ENCODE results near the gene PHEX.

Gene PHEX

DNA sequence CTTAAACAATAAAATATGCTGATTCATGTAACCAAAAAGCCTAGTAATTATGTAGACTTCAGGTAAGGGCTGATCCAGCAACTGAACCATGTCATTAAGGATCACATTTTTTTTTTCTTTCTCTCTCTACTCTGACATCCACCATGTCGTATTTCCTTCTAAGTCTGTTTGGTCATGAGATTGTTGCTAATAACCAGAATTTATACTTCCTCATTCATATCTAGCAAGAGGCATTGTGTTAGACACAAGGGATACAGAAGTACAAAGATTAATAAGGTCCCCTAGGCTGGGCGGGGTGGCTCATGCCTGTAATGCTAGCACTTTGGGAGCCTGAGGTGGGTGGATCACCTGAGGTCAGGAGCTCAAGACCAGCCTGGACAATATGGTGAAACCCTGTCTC lies 24.1 kb downstream of the PHEX start:
- TF ChIP-seq POLR2A (IDR thresholded peaks at IDR 0.05; ENCODE audit: extremely low read depth, insufficient read length), result no peak
- TF ChIP-seq, protein P1, sequence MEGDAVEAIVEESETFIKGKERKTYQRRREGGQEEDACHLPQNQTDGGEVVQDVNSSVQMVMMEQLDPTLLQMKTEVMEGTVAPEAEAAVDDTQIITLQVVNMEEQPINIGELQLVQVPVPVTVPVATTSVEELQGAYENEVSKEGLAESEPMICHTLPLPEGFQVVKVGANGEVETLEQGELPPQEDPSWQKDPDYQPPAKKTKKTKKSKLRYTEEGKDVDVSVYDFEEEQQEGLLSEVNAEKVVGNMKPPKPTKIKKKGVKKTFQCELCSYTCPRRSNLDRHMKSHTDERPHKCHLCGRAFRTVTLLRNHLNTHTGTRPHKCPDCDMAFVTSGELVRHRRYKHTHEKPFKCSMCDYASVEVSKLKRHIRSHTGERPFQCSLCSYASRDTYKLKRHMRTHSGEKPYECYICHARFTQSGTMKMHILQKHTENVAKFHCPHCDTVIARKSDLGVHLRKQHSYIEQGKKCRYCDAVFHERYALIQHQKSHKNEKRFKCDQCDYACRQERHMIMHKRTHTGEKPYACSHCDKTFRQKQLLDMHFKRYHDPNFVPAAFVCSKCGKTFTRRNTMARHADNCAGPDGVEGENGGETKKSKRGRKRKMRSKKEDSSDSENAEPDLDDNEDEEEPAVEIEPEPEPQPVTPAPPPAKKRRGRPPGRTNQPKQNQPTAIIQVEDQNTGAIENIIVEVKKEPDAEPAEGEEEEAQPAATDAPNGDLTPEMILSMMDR (IDR thresholded peaks at IDR 0.05; ENCODE audit: low read depth, low read length), result no peak
- no peak for TF ChIP-seq MYC (IDR thresholded peaks at IDR 0.05; ENCODE audit: low read depth, low read length)
- TF ChIP-seq, protein P2, sequence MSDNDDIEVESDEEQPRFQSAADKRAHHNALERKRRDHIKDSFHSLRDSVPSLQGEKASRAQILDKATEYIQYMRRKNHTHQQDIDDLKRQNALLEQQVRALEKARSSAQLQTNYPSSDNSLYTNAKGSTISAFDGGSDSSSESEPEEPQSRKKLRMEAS (IDR thresholded peaks at IDR 0.05; ENCODE audit: low read depth, low read length), result no peak
- H3K4me3 ChIP-seq (ENCODE audit: low read depth, low read length), result no peak overlapping the region
- no peak for DNase-seq (ENCODE audit: low read depth)

- TF ChIP-seq POLR2A (IDR thresholded peaks at IDR 0.05; ENCODE audit: extremely low read depth, insufficient read length), result no peak
- TF ChIP-seq, protein P2 (IDR thresholded peaks at IDR 0.05; ENCODE audit: low read depth, low read length), result no peak
- TF ChIP-seq, protein P1 (IDR thresholded peaks at IDR 0.05; ENCODE audit: low read depth, low read length), result no peak
- TF ChIP-seq MYC (IDR thresholded peaks at IDR 0.05; ENCODE audit: low read depth, low read length), result no peak
- H3K4me3 ChIP-seq (ENCODE audit: low read depth, low read length), result no peak overlapping the region
- no peak for DNase-seq (ENCODE audit: low read depth)
Observed at GRCh38 chrX:22057667-22058066, 25.5 kb downstream of the PHEX start.

DNA sequence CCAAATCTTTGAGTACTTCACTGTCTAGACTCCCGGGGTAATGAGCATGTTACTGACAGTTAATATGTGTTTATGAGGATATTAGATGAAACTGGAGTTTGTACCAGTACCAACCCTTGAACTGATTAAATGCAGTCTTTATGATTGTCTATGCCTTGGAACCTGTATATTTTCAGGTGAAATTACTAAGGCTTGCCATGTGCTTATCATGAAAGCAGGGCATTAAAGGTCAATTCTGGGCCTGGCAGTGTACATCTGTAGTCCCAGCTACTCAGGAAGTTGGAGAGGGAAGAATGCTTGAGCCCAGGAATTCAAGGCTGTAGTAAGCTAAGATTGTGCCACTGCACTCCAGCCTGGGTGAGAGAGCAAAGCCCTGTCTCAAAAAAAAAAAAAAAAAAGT lies 27.6 kb downstream of the PHEX start:
- TF ChIP-seq, protein P2 (IDR thresholded peaks at IDR 0.05; ENCODE audit: low read depth, low read length), result no peak
- TF ChIP-seq, protein P1 (IDR thresholded peaks at IDR 0.05; ENCODE audit: low read depth, low read length), result no peak
- TF ChIP-seq POLR2A (IDR thresholded peaks at IDR 0.05; ENCODE audit: extremely low read depth, insufficient read length), result no peak
- TF ChIP-seq MYC (IDR thresholded peaks at IDR 0.05; ENCODE audit: low read depth, low read length), result no peak
- no peak for DNase-seq (ENCODE audit: low read depth)
- H3K4me3 ChIP-seq (ENCODE audit: low read depth, low read length), result no peak overlapping the region

DNA sequence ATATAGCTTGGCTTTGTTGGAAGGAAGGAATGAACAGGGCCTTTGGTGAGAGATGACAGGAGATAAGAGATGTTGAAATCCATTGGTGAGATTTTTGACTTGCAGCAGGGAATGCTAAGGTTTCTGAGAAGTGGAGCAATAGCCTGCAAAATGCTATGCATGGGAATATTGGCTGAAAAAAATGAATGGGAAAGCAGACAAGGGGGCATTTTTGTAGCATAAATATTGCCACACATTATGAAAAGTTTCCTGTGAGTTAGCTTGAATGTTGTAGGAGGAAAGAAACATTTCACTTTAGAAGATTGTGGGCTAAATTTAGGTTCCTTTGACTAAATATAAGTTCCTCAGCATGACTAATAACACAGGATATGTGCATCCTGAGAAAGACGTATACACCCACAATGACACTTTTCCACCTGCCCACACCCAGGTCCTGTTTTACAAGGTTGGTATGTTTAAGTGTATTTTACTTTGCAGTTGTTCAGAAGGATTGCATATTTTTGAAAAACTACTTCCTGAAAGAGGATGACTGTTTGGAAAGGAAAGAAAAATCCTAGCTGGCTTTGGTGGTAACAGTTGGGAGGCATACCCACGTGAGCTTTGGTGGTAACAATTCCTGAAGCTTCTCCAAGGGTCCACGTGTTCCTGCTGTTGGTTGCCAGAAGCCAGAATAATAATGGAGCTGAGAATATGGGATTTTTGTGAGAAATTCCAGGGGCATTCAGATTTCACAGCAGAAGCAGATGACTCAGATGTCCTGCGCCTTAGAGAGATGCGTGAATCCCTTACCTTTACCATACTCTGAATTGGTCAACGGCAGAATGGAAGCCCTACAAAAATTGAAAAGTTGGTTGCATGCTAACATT lies 28.5 kb downstream of the PHEX start:
- TF ChIP-seq POLR2A (IDR thresholded peaks at IDR 0.05; ENCODE audit: extremely low read depth, insufficient read length) (no peak), MYC (IDR thresholded peaks at IDR 0.05; ENCODE audit: low read depth, low read length) (no peak)
- TF ChIP-seq, protein P1 (IDR thresholded peaks at IDR 0.05; ENCODE audit: low read depth, low read length), result no peak
- TF ChIP-seq, protein P2 (IDR thresholded peaks at IDR 0.05; ENCODE audit: low read depth, low read length), result no peak
- peak; percentile 35 for DNase-seq (ENCODE audit: low read depth)
- H3K4me3 ChIP-seq (ENCODE audit: low read depth, low read length), result no peak overlapping the region

- TF ChIP-seq, protein P2 (IDR thresholded peaks at IDR 0.05; ENCODE audit: low read depth, low read length), result no peak
- TF ChIP-seq, protein P1 (IDR thresholded peaks at IDR 0.05; ENCODE audit: low read depth, low read length), result no peak
- no peak for TF ChIP-seq POLR2A (IDR thresholded peaks at IDR 0.05; ENCODE audit: extremely low read depth, insufficient read length)
- no peak for TF ChIP-seq MYC (IDR thresholded peaks at IDR 0.05; ENCODE audit: low read depth, low read length)
- H3K4me3 ChIP-seq (ENCODE audit: low read depth, low read length), result no peak overlapping the region
- peak; percentile 87 for DNase-seq (ENCODE audit: low read depth)
Observed at GRCh38 chrX:22063284-22063683, 31.2 kb downstream of the PHEX start.

Measured in NB4 (cell line).